GM21390 (cell line): ENCODE measurements around the gene KIRREL3.

Source experiments
- ATAC-seq: cut with Tn5 transposase; IDR thresholded peaks from one replicate; pipeline ENCODE4 v1.9.1; 2021; ENCODE audit not compliant: unreplicated experiment

KIRREL3 gene

DNA sequence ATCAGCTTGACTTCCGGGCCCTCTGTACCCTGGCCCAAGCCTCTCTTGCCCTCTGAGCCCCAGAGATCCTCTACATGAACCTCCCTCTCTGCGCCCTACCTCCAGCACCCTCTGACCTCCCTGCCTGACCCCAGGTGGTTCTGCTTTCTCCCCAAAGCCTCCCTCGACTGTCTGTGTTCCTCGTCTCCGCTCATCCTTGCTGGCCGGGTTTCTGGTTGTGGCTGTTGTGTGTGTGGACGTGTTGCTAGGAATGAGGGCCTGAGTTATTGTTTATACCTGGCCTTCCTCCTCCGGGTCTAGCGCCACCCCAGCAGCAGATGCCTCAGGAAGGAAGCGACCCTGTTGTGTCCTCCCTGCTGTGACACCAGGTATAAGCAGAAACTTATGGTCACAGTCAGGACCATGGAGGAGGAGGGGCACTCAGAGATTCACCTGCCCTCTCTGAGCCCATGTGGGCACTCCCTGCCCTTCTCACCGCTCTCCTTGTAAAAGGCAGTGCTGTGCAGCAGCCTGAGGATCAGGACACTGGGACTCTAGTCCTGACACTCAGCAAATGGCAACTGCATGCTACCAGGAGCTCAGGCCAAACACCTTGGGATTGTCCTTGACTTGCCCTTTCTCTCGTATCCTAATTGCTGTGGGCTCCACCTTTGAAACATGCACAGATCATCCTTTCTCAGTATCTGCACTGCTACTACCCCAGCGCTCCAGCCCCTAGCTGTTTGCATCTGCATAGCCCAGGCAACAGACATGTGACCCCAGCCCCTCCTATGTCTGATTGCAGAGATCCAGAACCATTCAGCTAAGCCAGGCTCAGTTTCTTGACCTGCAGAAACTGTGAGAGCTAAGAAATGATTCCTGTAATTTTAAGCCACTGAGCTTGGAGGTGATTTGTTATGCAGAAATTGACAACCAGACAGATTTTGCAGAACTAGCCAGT is 505.0 kb downstream of the KIRREL3 start:
- no peak for ATAC-seq

- ATAC-seq = no peak
Observed at GRCh38 chr11:126494831-126495230, 505.7 kb downstream of the KIRREL3 start.

DNA sequence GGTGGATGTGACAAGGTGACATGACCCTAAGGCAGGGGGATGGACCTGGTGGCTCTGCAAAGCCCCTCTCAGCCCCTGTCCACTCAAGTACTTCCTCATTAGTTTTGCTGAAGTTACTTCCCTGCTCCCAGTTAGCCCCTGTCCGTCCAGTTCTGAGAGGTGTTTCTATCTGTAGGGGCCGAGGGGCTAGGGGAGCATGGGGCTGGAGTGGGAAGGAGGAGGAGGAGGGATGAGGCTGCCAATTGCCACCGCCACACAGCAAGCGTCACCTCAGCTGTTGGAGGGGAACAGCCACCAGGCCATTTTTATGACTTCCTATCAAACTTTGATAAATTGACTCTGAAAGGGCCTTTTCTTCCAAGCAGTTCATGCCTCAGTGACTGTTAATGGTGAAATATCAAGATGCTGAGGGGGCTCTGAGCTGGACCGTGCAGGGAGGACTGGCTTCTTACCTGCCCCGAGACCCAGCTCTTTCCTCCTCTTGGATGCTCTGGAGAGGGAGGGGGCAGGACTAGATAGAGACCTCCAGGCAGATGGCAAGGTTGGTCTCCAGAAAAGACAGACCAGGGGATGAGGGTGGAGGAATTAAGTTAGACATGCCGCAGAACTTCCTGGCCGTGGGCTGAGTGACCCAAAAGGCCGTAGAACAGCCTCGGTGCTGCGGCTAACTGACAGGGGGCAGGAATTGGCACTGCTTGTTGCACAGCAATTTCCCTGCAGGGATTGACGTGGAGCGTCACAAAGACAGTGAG is 508.1 kb downstream of the KIRREL3 start:
- no peak for ATAC-seq

- no peak for ATAC-seq
Observed at GRCh38 chr11:126491092-126491491, 509.5 kb downstream of the KIRREL3 start.

GRCh38 chr11:126489836-126490660 is 510.5 kb downstream of the KIRREL3 start:
- ATAC-seq = no peak

DNA sequence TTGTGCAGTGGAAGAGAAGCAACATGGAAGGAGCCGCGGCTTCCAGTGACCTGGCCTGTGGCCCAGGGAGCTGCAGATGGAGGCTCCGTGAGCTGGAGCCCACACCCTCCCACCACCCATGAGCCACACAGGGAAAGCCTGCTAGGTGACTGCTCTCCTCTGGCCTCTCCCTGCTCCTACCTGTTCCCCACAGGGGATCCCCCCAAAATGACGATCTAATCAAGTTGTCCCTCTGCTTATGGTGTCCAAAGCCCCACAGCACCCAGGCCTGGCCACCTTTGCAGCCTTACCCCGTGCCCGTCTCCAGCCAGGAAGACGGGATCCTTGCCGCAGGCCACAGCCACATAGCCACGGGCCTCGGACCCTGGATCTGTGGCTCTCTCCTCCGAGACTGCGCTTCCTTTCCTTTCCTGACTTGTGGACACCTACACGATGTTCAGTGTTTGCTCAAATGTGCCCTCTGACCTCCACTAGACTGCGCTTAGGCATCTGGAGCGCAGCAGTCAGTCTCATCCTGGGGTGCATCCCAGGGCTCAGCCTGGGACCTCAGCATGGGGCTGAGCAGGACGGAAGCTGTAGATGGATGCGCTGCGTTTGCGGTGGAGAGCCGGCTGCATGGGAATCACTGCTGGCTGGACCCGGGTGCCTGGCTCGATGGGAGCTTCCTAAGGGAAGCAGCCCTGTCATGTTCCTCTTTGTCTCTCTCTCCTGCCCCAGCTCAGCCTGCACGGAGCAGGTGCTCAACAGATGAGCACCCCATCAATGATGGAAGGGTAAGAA is 511.8 kb downstream of the KIRREL3 start:
- ATAC-seq = no peak

- ATAC-seq = no peak
Observed at GRCh38 chr11:126487711-126488110, 512.9 kb downstream of the KIRREL3 start.

GRCh38 chr11:126485986-126486635 is 514.5 kb downstream of the KIRREL3 start:
- ATAC-seq = no peak

- no peak for ATAC-seq
Observed at GRCh38 chr11:126485021-126485792, 515.4 kb downstream of the KIRREL3 start.

DNA sequence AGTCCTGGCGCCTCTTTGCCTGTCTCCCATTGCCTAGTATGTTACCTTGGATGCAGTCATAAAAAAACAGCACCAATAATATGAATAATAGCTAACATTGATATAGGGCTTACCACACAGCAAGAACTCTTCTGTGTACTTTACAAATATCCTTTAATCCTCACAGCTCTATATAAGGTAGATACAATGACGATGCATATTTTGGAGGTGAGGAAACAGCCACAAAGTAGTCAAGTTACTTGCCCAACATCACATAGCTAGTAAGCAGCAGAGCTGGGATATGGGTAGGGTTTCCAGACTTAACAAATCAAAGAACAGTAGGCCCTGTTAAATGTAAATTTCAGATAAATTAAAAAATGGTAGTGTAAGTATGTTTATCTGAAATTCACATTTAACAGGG is 516.3 kb downstream of the KIRREL3 start:
- ATAC-seq = no peak

GRCh38 chr11:126483621-126484195 is 516.9 kb downstream of the KIRREL3 start:
- ATAC-seq = no peak

DNA sequence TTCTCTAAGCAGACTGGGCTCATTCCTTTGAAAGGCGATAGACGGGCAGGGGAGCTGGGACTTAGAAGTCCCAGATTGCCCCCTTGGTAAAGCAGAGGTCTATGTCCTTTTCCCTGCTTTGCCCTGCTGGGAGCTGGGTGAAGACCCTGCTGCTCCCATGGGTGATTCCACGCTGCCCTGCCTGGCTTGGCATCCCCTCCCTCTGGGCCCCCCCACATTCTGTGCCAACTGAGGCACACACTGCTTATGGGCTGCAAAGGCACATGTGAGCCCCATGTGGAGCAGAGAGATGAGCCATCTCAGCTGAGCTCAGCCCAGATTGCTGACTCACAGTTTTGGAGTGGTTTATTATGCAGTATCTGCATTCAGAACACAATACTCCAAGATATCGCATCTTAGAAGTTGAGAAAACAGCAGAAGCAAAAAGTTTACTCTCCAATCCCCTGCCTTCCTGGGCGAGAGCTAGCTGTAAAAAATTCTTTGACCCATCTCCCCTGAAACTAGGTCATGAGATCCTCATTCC is 517.9 kb downstream of the KIRREL3 start:
- no peak for ATAC-seq

DNA sequence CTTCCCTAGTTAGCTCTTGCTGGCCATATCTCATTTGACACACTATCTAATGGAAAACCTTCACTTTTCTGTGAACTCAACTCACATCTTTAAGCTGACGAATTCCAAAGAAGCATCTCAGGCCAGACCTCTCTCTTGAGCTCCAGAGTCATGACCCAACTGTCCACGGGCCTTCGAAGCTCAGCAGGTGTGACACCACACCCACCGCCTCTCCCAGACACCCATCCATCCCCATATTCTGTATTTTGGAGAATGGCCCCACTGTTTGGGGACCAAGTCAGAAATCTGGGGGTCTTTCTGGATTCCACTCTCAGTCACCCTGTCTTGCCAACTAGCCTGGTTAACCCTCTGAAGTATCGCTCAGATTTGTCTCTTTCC is 519.3 kb downstream of the KIRREL3 start:
- no peak for ATAC-seq

GRCh38 chr11:126480410-126481302 is 519.9 kb downstream of the KIRREL3 start:
- ATAC-seq = peak; percentile 68

GRCh38 chr11:126480015-126480409 is 520.6 kb downstream of the KIRREL3 start:
- no peak for ATAC-seq

DNA sequence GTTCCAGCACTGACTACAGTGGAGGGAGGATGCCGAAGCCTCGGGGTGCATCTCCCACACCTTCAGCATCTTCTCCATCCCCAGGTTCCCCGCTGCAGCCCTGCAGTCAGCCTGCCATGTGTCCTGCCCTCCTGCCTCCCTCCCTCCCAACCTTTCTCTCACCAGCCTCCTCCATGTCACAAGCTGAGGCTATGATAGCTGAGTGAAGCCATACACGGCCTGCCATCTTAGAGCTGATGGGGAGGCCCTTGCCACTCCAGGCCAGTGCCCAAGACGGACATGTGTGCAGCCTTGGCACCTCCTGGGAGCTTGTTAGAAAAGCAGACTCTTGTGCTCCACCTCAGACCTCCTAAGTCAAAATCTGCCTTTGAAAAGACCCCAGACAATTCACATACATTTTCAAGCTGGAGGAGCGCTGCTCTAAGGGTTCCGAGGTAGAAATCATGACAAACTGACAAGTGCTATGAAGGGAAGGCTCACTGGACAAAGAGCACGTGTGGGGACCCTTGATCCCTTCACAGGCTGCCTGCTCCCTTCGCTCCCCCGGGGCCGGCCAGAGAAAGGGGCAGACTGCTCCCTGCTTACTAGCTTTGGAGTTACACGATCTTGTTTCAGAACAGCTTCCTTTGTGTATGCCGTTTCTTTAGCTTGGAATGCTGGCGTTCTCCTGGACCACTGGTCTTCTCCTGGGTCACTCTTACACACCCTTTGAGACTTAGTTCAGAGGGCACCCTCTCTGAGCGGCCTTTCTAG is 521.2 kb downstream of the KIRREL3 start:
- no peak for ATAC-seq

DNA sequence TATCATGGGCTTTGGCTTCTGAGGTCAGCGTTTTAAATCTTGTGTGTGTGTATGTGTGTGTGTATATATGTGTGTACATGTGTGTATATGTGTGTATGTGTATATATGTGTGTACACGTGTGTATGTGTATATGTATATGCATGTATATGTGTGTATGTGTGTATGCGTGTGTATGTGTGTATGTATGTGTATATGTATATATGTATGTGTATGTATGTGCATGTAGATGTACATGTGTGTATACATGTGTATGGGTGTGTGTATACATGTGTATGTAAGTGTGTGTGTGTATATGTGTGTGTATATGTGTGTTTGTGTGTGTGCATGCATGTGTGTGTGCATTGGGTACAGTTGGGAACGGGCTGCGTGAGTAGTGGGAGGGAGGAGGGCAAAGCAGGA is 522.1 kb downstream of the KIRREL3 start:
- ATAC-seq = no peak
